Smooth muscle cell (in vitro differentiated cells): Measurements from ENCODE around the gene TNS4. TPM values are rescaled to one million over a fixed set of nuclear protein-coding genes. Genes with fewer than 3 reads are reported as not detected.

Experiments used
- DNase-seq: peaks from one replicate; lab custom pipeline; 2025; ENCODE audit not compliant: unreplicated experiment; lab: John Stamatoyannopoulos, UW
- H2AFZ ChIP-seq: fragments of 200-600 bp; sonication (generic); 2 replicates; pipeline ENCODE4 v1.6.0; 2016; ENCODE audit warnings: antibody characterized with exemption, low read depth, mild to moderate bottlenecking
- H3F3A ChIP-seq: fragments of 200-600 bp; sonication (generic); 2 replicates; pipeline ENCODE4 v1.6.0; 2017; ENCODE audit warnings: antibody characterized with exemption, low read depth
- H3K27ac ChIP-seq: fragments of 200-600 bp; sonication (generic); 2 replicates; pipeline ENCODE4 v1.5.1; 2016; ENCODE audit warnings: low read depth, mild to moderate bottlenecking
- H3K27me3 ChIP-seq: fragments of 200-600 bp; sonication (generic); 2 replicates; pipeline ENCODE4 v1.6.1; 2016; ENCODE audit warnings: low read depth, mild to moderate bottlenecking
- H3K36me3 ChIP-seq: fragments of 200-600 bp; sonication (generic); 2 replicates; pipeline ENCODE4 v1.5.1; 2016; ENCODE audit warnings: low read depth
- H3K4me1 ChIP-seq: fragments of 200-600 bp; sonication (generic); 2 replicates; pipeline ENCODE4 v1.5.1; 2016; ENCODE audit warnings: low read depth
- H3K4me2 ChIP-seq: fragments of 200-600 bp; sonication (generic); 2 replicates; pipeline ENCODE4 v1.6.0; 2016; ENCODE audit warnings: mild to moderate bottlenecking
- H3K4me3 ChIP-seq: fragments of 200-600 bp; sonication (generic); 2 replicates; pipeline ENCODE4 v1.5.1; 2016; ENCODE audit warnings: mild to moderate bottlenecking
- H3K79me2 ChIP-seq: fragments of 200-600 bp; sonication (generic); 2 replicates; pipeline ENCODE4 v1.6.0; 2016; ENCODE audit warnings: low read depth, mild to moderate bottlenecking
- H3K9ac ChIP-seq: fragments of 200-600 bp; sonication (generic); 2 replicates; pipeline ENCODE4 v1.6.0; 2016; ENCODE audit warnings: low read depth
- H3K9me3 ChIP-seq: fragments of 200-600 bp; sonication (generic); replicated peaks from 2 replicates; pipeline ENCODE4 v1.5.1; 2016; ENCODE audit warnings: low read depth
- H4K20me1 ChIP-seq: fragments of 200-600 bp; sonication (generic); 2 replicates; pipeline ENCODE4 v1.6.0; 2016; ENCODE audit warnings: low read depth
- WGBS: methylation state at CpG from one replicate; pipeline ENCODE4 v1.1.7; 2016; ENCODE audit warnings: low lambda C conversion rate; 5-methylcytosine and 5-hydroxymethylcytosine counted together
- polyA plus RNA-seq: library from polyadenylated mRNA; unstranded; fragments of >200 nt; fragmentation: Nextera tagmentation; extraction: Ambion mirVana; gene quantifications from 2 replicates; pipeline ENCODE4 v1.2.1, GENCODE V29; 2016
- total RNA-seq: library from RNA; depleted of rRNA; stranded (reverse); fragments of >200 nt; gene quantifications from 2 replicates; pipeline ENCODE4 v1.2.3, GENCODE V29; 2014
- TF ChIP-seq, protein P1 (sequence below): fragments of 200-600 bp; sonication (generic); IDR thresholded peaks from 2 replicates; pipeline ENCODE4 v1.5.1; 2017; ENCODE audit warnings: borderline replicate concordance, mild to moderate bottlenecking, antibody characterized with exemption; ENCODE audit not compliant: insufficient read depth, poor library complexity, severe bottlenecking

Gene TNS4
- total and polyA plus RNA-seq, 2 experiments from 2014 or later, result 0.13 to 1.2 TPM

DNA sequence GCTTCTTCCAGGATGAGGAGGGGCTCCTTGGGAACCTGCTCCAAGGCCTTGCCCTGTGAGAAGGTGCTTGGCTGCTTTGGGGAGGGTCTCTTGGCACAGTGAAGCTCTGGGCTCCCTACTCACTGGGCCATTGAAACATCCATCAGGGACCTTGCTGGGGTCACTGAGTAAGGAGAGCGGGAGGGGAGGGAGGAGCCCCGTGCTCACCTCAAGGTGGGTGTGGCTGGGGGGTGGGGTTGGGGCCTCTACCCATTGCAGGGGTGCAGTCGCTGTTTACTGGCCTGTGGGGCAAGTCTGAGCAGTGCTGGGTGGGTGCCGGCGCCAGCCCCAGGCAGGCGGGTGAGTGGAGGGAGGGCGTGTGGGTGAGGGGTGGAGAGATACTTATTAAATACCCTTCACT, 9.9 kb downstream of the TNS4 start:
- H3F3A ChIP-seq, result no peaks in the 10 kb centered on the region
- peaks cover 7% of the 10 kb centered on the region for H3K4me1 ChIP-seq
- DNase-seq, result no peak
- no peaks in the 10 kb centered on the region for H3K79me2 ChIP-seq
- no peak overlapping the region for H3K27ac ChIP-seq
- H3K27me3 ChIP-seq, result no peaks in the 10 kb centered on the region
- no peak overlapping the region for H2AFZ ChIP-seq
- H3K36me3 ChIP-seq, result no peaks in the 10 kb centered on the region
- no peak overlapping the region for H3K9ac ChIP-seq
- H4K20me1 ChIP-seq, result no peaks in the 10 kb centered on the region
- no peak overlapping the region for H3K4me3 ChIP-seq
- TF ChIP-seq, protein P1, sequence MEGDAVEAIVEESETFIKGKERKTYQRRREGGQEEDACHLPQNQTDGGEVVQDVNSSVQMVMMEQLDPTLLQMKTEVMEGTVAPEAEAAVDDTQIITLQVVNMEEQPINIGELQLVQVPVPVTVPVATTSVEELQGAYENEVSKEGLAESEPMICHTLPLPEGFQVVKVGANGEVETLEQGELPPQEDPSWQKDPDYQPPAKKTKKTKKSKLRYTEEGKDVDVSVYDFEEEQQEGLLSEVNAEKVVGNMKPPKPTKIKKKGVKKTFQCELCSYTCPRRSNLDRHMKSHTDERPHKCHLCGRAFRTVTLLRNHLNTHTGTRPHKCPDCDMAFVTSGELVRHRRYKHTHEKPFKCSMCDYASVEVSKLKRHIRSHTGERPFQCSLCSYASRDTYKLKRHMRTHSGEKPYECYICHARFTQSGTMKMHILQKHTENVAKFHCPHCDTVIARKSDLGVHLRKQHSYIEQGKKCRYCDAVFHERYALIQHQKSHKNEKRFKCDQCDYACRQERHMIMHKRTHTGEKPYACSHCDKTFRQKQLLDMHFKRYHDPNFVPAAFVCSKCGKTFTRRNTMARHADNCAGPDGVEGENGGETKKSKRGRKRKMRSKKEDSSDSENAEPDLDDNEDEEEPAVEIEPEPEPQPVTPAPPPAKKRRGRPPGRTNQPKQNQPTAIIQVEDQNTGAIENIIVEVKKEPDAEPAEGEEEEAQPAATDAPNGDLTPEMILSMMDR, result no peak
- WGBS, result 81% methylated on average over 6 of the region's 7 CpGs
- no peak overlapping the region for H3K4me2 ChIP-seq
- no peaks in the 10 kb centered on the region for H3K9me3 ChIP-seq

GRCh38 chr17:40490982-40491381, 10.4 kb downstream of the TNS4 start:
- H3K27ac ChIP-seq, result peak overlapping the region; percentile 21
- no peaks in the 10 kb centered on the region for H3F3A ChIP-seq
- H3K79me2 ChIP-seq, result no peaks in the 10 kb centered on the region
- DNase-seq, result no peak
- H3K9ac ChIP-seq, result no peak overlapping the region
- TF ChIP-seq, protein P1, result no peak
- no peak overlapping the region for H3K4me3 ChIP-seq
- H4K20me1 ChIP-seq, result no peaks in the 10 kb centered on the region
- H3K4me1 ChIP-seq, result peaks cover 7% of the 10 kb centered on the region
- H3K9me3 ChIP-seq, result no peaks in the 10 kb centered on the region
- H3K4me2 ChIP-seq, result peak overlapping the region; percentile 27
- WGBS, result 89% methylated on average over 2 of the region's 2 CpGs
- no peaks in the 10 kb centered on the region for H3K27me3 ChIP-seq
- no peaks in the 10 kb centered on the region for H3K36me3 ChIP-seq
- H2AFZ ChIP-seq, result peak overlapping the region; percentile 40

GRCh38 chr17:40490289-40490853, 11.1 kb downstream of the TNS4 start:
- peak overlapping the region; percentile 40 for H2AFZ ChIP-seq
- TF ChIP-seq, protein P1, result no peak
- 24% methylated on average over 5 of the region's 5 CpGs for WGBS
- peaks cover 2% of the 10 kb centered on the region for H3F3A ChIP-seq
- H3K79me2 ChIP-seq, result no peaks in the 10 kb centered on the region
- peak; percentile 35 for DNase-seq
- peak overlapping the region; percentile 27 for H3K4me2 ChIP-seq
- H3K27ac ChIP-seq, result peak overlapping the region; percentile 46
- H4K20me1 ChIP-seq, result no peaks in the 10 kb centered on the region
- no peaks in the 10 kb centered on the region for H3K36me3 ChIP-seq
- H3K9ac ChIP-seq, result no peak overlapping the region
- H3K4me1 ChIP-seq, result peaks cover 9% of the 10 kb centered on the region
- H3K9me3 ChIP-seq, result no peaks in the 10 kb centered on the region
- no peaks in the 10 kb centered on the region for H3K27me3 ChIP-seq
- H3K4me3 ChIP-seq, result no peak overlapping the region

- H3K4me2 ChIP-seq, result no peak overlapping the region
- H3K4me3 ChIP-seq, result no peak overlapping the region
- no peaks in the 10 kb centered on the region for H3K36me3 ChIP-seq
- no peak overlapping the region for H2AFZ ChIP-seq
- no peaks in the 10 kb centered on the region for H3K27me3 ChIP-seq
- H3K9me3 ChIP-seq, result no peaks in the 10 kb centered on the region
- 87% methylated on average over 7 of the region's 7 CpGs for WGBS
- no peak overlapping the region for H3K9ac ChIP-seq
- TF ChIP-seq, protein P1, result no peak
- H3K27ac ChIP-seq, result no peak overlapping the region
- H3K4me1 ChIP-seq, result peaks cover 13% of the 10 kb centered on the region
- H4K20me1 ChIP-seq, result no peaks in the 10 kb centered on the region
- no peaks in the 10 kb centered on the region for H3K79me2 ChIP-seq
- no peak for DNase-seq
- H3F3A ChIP-seq, result peaks cover 10% of the 10 kb centered on the region
These were observed 13.9 kb downstream of the TNS4 start for GRCh38 chr17:40487371-40488020.
